Pons (tissue), 1 donor: ENCODE measurements around the gene TUBGCP6.

Source experiments
- DNase-seq: peaks from one replicate; pipeline ENCODE4 v3.0.0-alpha.2; 2016; ENCODE audit warnings: low spot score

Gene TUBGCP6

GRCh38 chr22:50244420-50245213, at the start of gene TUBGCP6:
Gene TUBGCP6 (minus strand): TSS chr22:50245023. CDS start chr22:50244459, 564 bp downstream.
- DNase-seq, result peak; percentile 92

GRCh38 chr22:50294319-50294656, 49.5 kb upstream of the TUBGCP6 start:
- DNase-seq, result no peak

- DNase-seq, result no peak
Measured at GRCh38 chr22:50293441-50294318, 48.9 kb upstream of the TUBGCP6 start.

- DNase-seq, result no peak
Measured at GRCh38 chr22:50292643-50293440, 48.0 kb upstream of the TUBGCP6 start.

GRCh38 chr22:50289942-50290630, 45.3 kb upstream of the TUBGCP6 start:
- no peak for DNase-seq

- DNase-seq, result no peak
Measured at GRCh38 chr22:50289151-50289941, 44.5 kb upstream of the TUBGCP6 start.

GRCh38 chr22:50287731-50288130, 42.9 kb upstream of the TUBGCP6 start:
- DNase-seq, result no peak

GRCh38 chr22:50286701-50287318, 42.0 kb upstream of the TUBGCP6 start:
- no peak for DNase-seq

GRCh38 chr22:50286275-50286674, 41.5 kb upstream of the TUBGCP6 start:
- no peak for DNase-seq

GRCh38 chr22:50285568-50286229, 40.9 kb upstream of the TUBGCP6 start:
- DNase-seq, result no peak

- no peak for DNase-seq
Measured at GRCh38 chr22:50284479-50284878, 39.7 kb upstream of the TUBGCP6 start.

GRCh38 chr22:50283821-50284220, 39.0 kb upstream of the TUBGCP6 start:
- DNase-seq, result no peak

GRCh38 chr22:50282361-50283155, 37.7 kb upstream of the TUBGCP6 start:
- no peak for DNase-seq

- DNase-seq, result no peak
Measured at GRCh38 chr22:50281957-50282356, 37.1 kb upstream of the TUBGCP6 start.

- no peak for DNase-seq
Measured at GRCh38 chr22:50281384-50281760, 36.5 kb upstream of the TUBGCP6 start.

GRCh38 chr22:50280708-50281383, 36.0 kb upstream of the TUBGCP6 start:
- no peak for DNase-seq

- DNase-seq, result no peak
Measured at GRCh38 chr22:50280022-50280707, 35.3 kb upstream of the TUBGCP6 start.
